Activated gamma-delta T cell treated with Interleukin-2 at 50 U/mL for 16 hours (primary cell): ENCODE results near the gene TAB2.
A peak's percentile ranks its signal among the peaks of the same experiment; 100 is the strongest.
"Not testable (repeated sequence)": the region's sequence is repeated elsewhere in the genome, so short reads cannot be mapped to it uniquely, and the experiment has no call there.

Experiments used
- DNase-seq: peaks from one replicate; pipeline ENCODE4 v3.0.0-alpha.2; 2020

The TAB2 gene

GRCh38 chr6:149423964-149424440 lies 106.5 kb downstream of the TAB2 start:
- DNase-seq: no peak

- no peak for DNase-seq
These were observed 107.7 kb downstream of the TAB2 start for GRCh38 chr6:149425224-149425623.

GRCh38 chr6:149425754-149426153 lies 108.2 kb downstream of the TAB2 start:
- no peak for DNase-seq

GRCh38 chr6:149428606-149429005 lies 111.1 kb downstream of the TAB2 start:
- DNase-seq: no peak

DNA sequence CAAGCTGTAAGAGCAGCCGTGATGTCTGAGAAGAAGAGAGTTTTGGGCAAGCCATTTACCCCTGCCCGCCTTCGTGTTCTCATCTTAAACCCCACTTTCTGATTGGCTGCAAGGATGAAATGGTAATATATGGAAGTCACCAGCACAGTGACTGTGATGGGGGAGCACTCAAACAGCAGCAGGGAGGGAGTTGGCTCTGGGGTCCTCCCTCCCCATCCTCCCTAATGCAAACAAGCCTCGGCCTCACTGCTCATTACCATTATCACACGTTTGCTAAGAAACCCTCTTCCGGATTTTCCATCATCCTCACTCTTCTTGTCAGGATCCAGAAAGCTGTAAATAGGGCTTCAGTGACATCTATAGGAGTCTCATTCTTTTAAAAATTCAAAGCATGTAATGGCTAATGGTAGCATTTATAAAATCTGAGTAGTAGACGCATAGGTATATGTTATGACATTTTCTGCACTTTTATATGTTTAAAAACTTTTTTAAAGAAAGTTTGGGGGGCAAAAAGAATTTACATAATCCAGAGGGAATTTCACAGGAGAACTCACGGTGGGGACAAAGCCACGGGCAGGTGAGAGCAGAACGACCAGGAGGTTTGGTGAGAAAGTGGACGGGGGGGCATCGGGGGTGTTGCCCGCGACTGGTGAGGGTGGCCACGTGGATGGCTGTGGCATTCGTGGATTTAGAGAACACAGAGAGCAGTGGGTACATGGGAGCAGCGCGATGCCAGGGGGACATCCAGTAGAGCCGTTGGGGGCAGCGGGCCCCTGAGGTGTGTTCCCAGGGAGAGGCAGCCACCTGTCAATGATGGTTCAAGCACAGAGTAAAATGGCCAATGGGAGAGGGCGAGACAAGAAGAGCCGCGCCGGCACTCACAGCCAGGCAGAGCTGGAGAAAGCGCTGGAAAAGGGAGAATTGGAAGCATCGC lies 112.2 kb downstream of the TAB2 start:
- no peak for DNase-seq

- DNase-seq: peak; percentile 89
These were observed 114.6 kb downstream of the TAB2 start for GRCh38 chr6:149431905-149432775.

GRCh38 chr6:149433405-149433804 lies 115.9 kb downstream of the TAB2 start:
- DNase-seq: no peak

DNA sequence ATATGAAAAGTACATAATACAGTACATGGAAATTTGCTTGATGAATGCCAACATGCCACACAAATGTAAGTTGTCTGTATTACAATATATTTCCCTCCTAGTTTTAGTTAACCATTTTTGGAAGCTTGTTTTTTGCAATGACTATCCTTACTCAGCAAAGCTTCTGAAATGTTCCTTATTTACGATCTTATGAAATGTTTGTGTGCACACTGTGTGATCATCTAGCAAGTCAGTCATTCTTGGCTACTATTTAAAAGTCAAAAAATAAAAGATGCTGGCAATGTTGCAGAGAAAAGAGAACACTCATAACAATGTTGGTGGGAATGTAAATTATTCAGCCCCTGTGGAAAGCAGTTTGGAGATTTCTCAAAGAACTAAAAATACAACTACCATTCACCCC lies 116.4 kb downstream of the TAB2 start:
- no peak for DNase-seq

- DNase-seq: no peak
These were observed 118.5 kb downstream of the TAB2 start for GRCh38 chr6:149435919-149436586.

GRCh38 chr6:149436647-149437046 lies 119.1 kb downstream of the TAB2 start:
- DNase-seq: no peak

GRCh38 chr6:149437212-149437611 lies 119.7 kb downstream of the TAB2 start:
- no peak for DNase-seq

DNA sequence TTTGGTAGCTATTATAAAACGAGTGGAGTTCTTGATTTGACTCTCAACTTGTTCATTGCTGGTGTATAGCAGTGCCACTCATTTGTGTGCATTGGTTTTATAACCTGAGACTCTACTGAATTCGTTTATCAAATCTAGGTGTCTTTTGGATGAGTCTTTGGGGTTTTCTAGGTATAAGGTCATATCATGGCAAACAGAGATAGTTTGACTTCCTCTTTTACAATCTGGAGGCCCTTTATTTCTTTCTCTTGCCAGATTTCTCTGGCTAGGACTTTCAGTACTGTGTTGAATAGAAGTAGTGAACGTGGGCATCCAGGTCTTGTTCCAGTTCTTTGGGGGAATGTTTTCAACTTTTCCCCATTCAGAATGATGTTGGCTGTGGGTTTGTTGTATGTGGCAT lies 121.3 kb downstream of the TAB2 start:
- DNase-seq: no peak

DNA sequence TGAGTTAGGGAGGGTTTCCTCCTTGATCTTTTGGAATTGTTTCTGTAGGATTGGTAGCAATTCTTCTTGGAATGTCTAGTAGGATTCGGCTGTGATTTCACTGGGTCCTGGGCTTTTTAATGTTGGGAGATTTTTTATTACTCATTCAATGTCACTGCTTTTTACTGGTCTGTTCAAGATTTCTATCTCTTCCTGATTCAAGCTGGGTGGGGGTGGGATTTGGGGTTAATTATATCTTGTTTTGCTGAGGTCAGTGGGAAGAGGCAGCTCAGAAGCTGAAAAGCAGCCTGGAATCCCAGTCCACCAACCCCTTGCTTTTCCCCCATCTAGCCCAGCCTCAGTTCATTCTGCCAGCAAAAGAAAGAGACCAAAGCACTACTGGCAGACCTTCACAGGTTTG lies 122.1 kb downstream of the TAB2 start:
- no peak for DNase-seq

- DNase-seq: no peak
These were observed 123.5 kb downstream of the TAB2 start for GRCh38 chr6:149440735-149441671.

- no peak for DNase-seq
These were observed 124.2 kb downstream of the TAB2 start for GRCh38 chr6:149441740-149442139.

GRCh38 chr6:149443411-149444181 lies 126.1 kb downstream of the TAB2 start:
- DNase-seq: no peak

GRCh38 chr6:149444360-149445094 lies 127.0 kb downstream of the TAB2 start:
- not testable (repeated sequence) for DNase-seq

GRCh38 chr6:149445095-149445466 lies 127.6 kb downstream of the TAB2 start:
- DNase-seq: no peak

DNA sequence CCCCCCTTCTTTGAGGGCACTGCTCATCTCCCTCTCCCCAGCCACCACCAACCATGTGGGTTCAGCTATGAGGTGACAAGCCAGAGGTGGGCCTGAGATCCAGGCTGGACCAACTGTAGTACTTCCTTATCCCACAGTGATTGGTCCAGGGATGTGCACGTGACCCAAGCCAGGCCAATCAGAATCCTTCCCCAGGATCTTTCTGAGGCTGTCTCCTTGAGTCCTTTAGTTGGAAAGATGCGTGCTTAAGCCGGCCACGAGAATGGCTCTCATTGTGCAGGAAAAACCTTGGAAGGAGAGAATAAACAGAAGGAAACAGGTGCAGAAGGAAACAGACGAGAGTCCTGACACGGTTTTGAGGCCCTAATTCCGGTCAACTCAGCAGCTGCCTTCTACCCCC lies 128.1 kb downstream of the TAB2 start:
- DNase-seq: no peak

GRCh38 chr6:149446791-149447376 lies 129.4 kb downstream of the TAB2 start:
- DNase-seq: no peak
